Panc1 (cell line): ENCODE data around the gene MINDY4. TPM values are rescaled to one million over a fixed set of nuclear protein-coding genes. Genes with fewer than 3 reads are reported as not detected.

Experiments used
- ATAC-seq: fragments of 200-7000 bp; cut with Tn5 transposase; 2 replicates; pipeline ENCODE4 v1.9.1; 2020; ENCODE audit warnings: mild to moderate bottlenecking, moderate library complexity
- BruUV-seq: library from RNA; stranded (reverse); fragments of 400-500 nt; replicated peaks from 2 replicates; lab custom pipeline; 2021; lab: Mats Ljungman, UMichigan
- CTCF ChIA-PET: fragments of 300-600 bp; sonication (Branson Sonifier 250); formaldehyde crosslinking; loops from one replicate; lab custom pipeline; 2022; ENCODE audit warnings: antibody characterized with exemption; lab: Charles Lee
- POLR2A ChIA-PET: fragments of 300-600 bp; sonication (Branson Sonifier 250); formaldehyde crosslinking; loops from one replicate; lab custom pipeline; 2022; ENCODE audit warnings: antibody characterized with exemption; lab: Charles Lee
- DNase-seq: peaks from one replicate; pipeline ENCODE4 v3.0.0-alpha.2; 2010; ENCODE audit warnings: low read depth, low spot score
- H3K27ac ChIP-seq: 2 replicates; pipeline ENCODE4 v1.5.1; 2011; ENCODE audit warnings: mild to moderate bottlenecking, low read length, inconsistent platforms
- H3K27me3 ChIP-seq: fragments of 200-500 bp; sonication (Bioruptor generic); 2 replicates; pipeline ENCODE4 v1.6.0; 2014; ENCODE audit warnings: low read length, inconsistent platforms; ENCODE audit not compliant: control insufficient read depth, insufficient read depth
- H3K36me3 ChIP-seq: fragments of 200-500 bp; sonication (Bioruptor generic); 2 replicates; pipeline ENCODE4 v1.5.1; 2014; ENCODE audit warnings: inconsistent platforms, mild to moderate bottlenecking, low read length, moderate library complexity; ENCODE audit not compliant: control insufficient read depth, insufficient read depth
- H3K4me1 ChIP-seq: 2 replicates; pipeline ENCODE4 v1.5.1; 2011; ENCODE audit warnings: inconsistent platforms, mild to moderate bottlenecking, low read length, moderate library complexity; ENCODE audit not compliant: control insufficient read depth, insufficient read depth
- H3K4me3 ChIP-seq, 2 experiments: 2 replicates each; pipeline ENCODE4 v1.5.1; 2011 to 2012; ENCODE audit warnings: low read depth in 2 of 2, low read length in 2 of 2, mild to moderate bottlenecking in 2 of 2, inconsistent platforms in 1 of 2, moderate library complexity in 1 of 2
- H3K9me3 ChIP-seq: fragments of 200-500 bp; sonication (Bioruptor generic); 2 replicates; pipeline ENCODE4 v1.5.1; 2014; ENCODE audit warnings: low read depth, mild to moderate bottlenecking, inconsistent platforms, low read length, moderate library complexity; ENCODE audit not compliant: control insufficient read depth, insufficient read depth
- POLR2AphosphoS5 ChIP-seq: IDR thresholded peaks from 2 replicates; pipeline ENCODE4 v1.6.1; 2012; ENCODE audit warnings: mild to moderate bottlenecking, low read depth, low read length, moderate library complexity
- SIN3A ChIP-seq: IDR thresholded peaks from 2 replicates; pipeline ENCODE4 v1.6.1; 2012; ENCODE audit warnings: low read depth, mild to moderate bottlenecking, low read length, moderate library complexity, borderline replicate concordance; ENCODE audit not compliant: insufficient read depth
- TCF7L2 ChIP-seq: IDR thresholded peaks from 2 replicates; pipeline ENCODE4 v1.6.1; 2011; ENCODE audit warnings: mild to moderate bottlenecking, low read depth, low read length, inconsistent platforms
- in situ Hi-C: cut with HindIII; loops from 2 replicates; pipeline ENCODE4 v1.10.0; 2016; ENCODE audit warnings: low sequenced_read_pairs, low pct_unique_long_range_greater_than_20kb
- intact Hi-C: fragments of 100-400 bp; cut with micrococcal nuclease; formaldehyde crosslinking; loops from one replicate; pipeline ENCODE4 v1.10.0; 2022; ENCODE audit not compliant: unreplicated experiment
- total RNA-seq: library from RNA; stranded (reverse); gene quantifications from one replicate; pipeline ENCODE4 v1.2.1, GENCODE V29; 2021; ENCODE audit not compliant: unreplicated experiment
- TF ChIP-seq, protein P1 (sequence below), 2 experiments: IDR thresholded peaks; 2 replicates each; pipeline ENCODE4 v1.6.1; 2011 to 2012; ENCODE audit warnings: low read depth in 2 of 2, control low read depth in 1 of 2, low read length in 1 of 2, mild to moderate bottlenecking in 1 of 2, moderate library complexity in 1 of 2; ENCODE audit not compliant: insufficient read depth in 1 of 2
- TF ChIP-seq, protein P2 (sequence below): fragments of 450-650 bp; IDR thresholded peaks from 2 replicates; pipeline ENCODE4 v1.5.1; 2017; ENCODE audit warnings: mild to moderate bottlenecking

The MINDY4 gene
- total RNA-seq, 1 experiment from 2014 or later: 6.2 TPM

DNA sequence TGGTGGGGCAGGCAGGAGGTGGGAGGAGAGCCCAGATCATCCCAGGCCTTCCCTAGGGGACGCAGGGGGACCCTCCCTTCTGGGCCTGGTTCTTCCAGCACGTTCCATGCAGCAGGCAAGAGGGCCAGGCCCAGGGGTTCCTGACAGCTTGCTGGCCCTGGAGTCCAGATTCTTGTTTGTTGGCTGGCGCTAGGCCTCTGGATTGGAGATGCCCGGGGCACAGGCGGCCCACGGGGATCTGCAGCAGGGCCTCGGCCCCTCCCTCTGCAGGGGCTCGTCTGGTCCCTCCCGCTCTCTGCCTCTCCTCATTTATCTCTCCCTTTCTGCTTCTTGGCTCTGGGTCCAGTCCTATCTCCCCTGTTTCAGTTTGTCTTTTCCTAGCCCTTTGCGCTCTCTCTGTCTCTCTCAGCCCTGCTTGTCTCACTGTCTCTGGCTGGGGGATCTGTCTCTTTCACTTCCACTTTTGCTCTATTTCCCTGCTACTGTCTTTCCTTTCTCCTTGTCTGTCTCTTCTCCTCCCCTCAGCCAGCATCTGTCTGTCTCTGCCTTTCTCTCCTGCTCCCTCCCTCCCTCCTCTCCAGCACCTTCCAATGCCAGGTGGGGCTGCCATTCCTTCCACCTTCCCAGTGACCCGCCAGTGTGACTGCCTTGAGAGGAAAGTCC is 139.3 kb downstream of the MINDY4 start:
- ATAC-seq: no peak
- BruUV-seq: no TSS peak
- Histone ChIP-seq H3K36me3 (no peaks in the 10 kb centered on the region), H3K4me1 (no peaks in the 10 kb centered on the region), H3K4me3 (no peak overlapping the region), H3K27me3 (no peaks in the 10 kb centered on the region), H3K9me3 (no peaks in the 10 kb centered on the region), H3K27ac (no peak overlapping the region)
- TF ChIP-seq TCF7L2: no peak
- TF ChIP-seq, protein P1, sequence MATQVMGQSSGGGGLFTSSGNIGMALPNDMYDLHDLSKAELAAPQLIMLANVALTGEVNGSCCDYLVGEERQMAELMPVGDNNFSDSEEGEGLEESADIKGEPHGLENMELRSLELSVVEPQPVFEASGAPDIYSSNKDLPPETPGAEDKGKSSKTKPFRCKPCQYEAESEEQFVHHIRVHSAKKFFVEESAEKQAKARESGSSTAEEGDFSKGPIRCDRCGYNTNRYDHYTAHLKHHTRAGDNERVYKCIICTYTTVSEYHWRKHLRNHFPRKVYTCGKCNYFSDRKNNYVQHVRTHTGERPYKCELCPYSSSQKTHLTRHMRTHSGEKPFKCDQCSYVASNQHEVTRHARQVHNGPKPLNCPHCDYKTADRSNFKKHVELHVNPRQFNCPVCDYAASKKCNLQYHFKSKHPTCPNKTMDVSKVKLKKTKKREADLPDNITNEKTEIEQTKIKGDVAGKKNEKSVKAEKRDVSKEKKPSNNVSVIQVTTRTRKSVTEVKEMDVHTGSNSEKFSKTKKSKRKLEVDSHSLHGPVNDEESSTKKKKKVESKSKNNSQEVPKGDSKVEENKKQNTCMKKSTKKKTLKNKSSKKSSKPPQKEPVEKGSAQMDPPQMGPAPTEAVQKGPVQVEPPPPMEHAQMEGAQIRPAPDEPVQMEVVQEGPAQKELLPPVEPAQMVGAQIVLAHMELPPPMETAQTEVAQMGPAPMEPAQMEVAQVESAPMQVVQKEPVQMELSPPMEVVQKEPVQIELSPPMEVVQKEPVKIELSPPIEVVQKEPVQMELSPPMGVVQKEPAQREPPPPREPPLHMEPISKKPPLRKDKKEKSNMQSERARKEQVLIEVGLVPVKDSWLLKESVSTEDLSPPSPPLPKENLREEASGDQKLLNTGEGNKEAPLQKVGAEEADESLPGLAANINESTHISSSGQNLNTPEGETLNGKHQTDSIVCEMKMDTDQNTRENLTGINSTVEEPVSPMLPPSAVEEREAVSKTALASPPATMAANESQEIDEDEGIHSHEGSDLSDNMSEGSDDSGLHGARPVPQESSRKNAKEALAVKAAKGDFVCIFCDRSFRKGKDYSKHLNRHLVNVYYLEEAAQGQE (IDR thresholded peaks at IDR 0.05; ENCODE audit: insufficient read depth in 1 of 2, low read depth in 2 of 2, low read length in 1 of 2): no peak
- TF ChIP-seq SIN3A: no peak
- no peak for TF ChIP-seq POLR2AphosphoS5
- TF ChIP-seq, protein P2, sequence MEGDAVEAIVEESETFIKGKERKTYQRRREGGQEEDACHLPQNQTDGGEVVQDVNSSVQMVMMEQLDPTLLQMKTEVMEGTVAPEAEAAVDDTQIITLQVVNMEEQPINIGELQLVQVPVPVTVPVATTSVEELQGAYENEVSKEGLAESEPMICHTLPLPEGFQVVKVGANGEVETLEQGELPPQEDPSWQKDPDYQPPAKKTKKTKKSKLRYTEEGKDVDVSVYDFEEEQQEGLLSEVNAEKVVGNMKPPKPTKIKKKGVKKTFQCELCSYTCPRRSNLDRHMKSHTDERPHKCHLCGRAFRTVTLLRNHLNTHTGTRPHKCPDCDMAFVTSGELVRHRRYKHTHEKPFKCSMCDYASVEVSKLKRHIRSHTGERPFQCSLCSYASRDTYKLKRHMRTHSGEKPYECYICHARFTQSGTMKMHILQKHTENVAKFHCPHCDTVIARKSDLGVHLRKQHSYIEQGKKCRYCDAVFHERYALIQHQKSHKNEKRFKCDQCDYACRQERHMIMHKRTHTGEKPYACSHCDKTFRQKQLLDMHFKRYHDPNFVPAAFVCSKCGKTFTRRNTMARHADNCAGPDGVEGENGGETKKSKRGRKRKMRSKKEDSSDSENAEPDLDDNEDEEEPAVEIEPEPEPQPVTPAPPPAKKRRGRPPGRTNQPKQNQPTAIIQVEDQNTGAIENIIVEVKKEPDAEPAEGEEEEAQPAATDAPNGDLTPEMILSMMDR: no peak
- in situ Hi-C loops (no loop called here), intact Hi-C loops (no loop called here)
- no peak for DNase-seq
- CTCF ChIA-PET: no interaction called here
- POLR2A ChIA-PET: no interaction called here

DNA sequence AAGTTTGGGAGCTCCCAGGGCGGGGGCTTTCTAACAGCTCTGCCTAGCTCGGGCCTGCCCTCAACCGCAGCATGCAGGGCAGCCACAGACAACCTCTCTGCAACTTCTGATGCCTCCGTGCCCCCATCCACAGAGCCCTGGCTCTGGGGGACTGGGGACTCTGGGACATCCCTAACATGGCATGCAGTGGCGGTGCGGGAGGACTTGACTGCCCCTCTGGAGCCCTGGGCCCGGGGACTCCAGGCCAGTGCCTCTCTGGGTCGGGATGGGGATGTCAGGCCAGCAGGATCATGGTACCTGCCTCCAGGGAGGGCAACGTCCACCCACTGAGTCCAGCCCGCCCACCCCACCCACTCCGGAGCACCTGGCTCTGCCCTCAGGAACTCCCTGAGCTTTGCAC is 139.9 kb downstream of the MINDY4 start:
- TF ChIP-seq TCF7L2 (no peak), SIN3A (no peak), POLR2AphosphoS5 (no peak)
- TF ChIP-seq, protein P1 (IDR thresholded peaks at IDR 0.05; ENCODE audit: insufficient read depth in 1 of 2, low read depth in 2 of 2, low read length in 1 of 2): no peak
- TF ChIP-seq, protein P2: no peak
- H3K27ac ChIP-seq: no peak overlapping the region

More for the DNA sequence above, 139.9 kb downstream of the MINDY4 start:
- Histone ChIP-seq H3K4me1 (no peaks in the 10 kb centered on the region), H3K36me3 (no peaks in the 10 kb centered on the region), H3K4me3 (no peak overlapping the region), H3K27me3 (no peaks in the 10 kb centered on the region), H3K9me3 (no peaks in the 10 kb centered on the region)
- ATAC-seq: no peak
- DNase-seq: no peak
- POLR2A ChIA-PET: no interaction called here
- CTCF ChIA-PET: no interaction called here
- intact Hi-C loops (no loop called here), in situ Hi-C loops (no loop called here)
- BruUV-seq: no TSS peak
